Measurements from ENCODE around the gene GNG13. TPM values are rescaled to one million over a fixed set of nuclear protein-coding genes. Genes with fewer than 3 reads are reported as not detected.

Gene GNG13
- total and polyA plus RNA-seq, 9 of the 15 experiments (the other 6 are each of a cell fraction or from before 2014, with no cell fraction given): not detected

DNA sequence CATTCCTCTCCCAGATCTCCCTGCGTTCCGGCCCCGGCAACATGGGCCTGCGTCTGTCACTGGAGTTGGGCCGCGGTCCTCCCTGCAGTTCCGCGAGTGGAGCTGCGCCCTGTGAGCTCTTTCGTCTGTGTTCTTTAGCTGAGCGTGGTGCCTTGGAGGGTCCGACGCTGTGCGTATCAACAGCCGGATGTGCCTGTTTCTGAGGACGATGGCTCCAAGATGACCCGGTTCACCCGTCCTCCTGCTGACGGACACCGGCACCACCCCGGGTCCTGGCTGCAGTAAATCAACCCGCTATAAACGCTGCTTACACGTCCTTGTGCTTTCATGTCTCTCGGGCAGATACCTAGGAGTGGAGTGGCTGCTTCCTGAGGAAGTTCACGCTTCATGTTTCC lies 44.8 kb upstream of the GNG13 start:
- H3K36me3 ChIP-seq (ENCODE audit: control insufficient read depth, insufficient read depth, low read length): no peaks in the 10 kb centered on the region
- peaks cover 0 to 56% of the 10 kb centered on the region in 2 experiments; a peak in 2 of 5 replicates for H3K4me1 ChIP-seq (replicated peaks in 1 of 2; ENCODE audit: control insufficient read depth in 2 of 2, insufficient read depth in 2 of 2, low read length in 2 of 2)
- no peak overlapping the region for H3K4me2 ChIP-seq (ENCODE audit: insufficient read depth, low read length)
- in situ Hi-C loops (cut with MboI): no loop called here
- no peak for FAIRE-seq
- BruUV-seq (replicated peaks): no TSS peak
- ChIA-PET POLR2A (interaction anchor here (0.6 kb wide), 2 partner anchors 109 to 195 kb away, joined by 3 read pairs; no protein-coding TSS in a partner anchor), CTCF (ENCODE audit: low intra/inter-chr PET ratio) (no interaction called here)
- no peak overlapping the region for H2AFZ ChIP-seq (ENCODE audit: low read depth, low read length)
- no peak for ATAC-seq
- no peaks in the 10 kb centered on the region; the same call in 1 of the 2 replicates for H3K9me3 ChIP-seq (replicated peaks; ENCODE audit: control insufficient read depth, insufficient read depth, low read depth, low read length)
- no peak overlapping the region for H3K9ac ChIP-seq (ENCODE audit: insufficient read depth in 1 of 2, low read depth in 2 of 2, low read length in 2 of 2)
- no peak overlapping the region for H3K27ac ChIP-seq (ENCODE audit: extremely low read depth, low read depth, low read length)
- H3K4me3 ChIP-seq: no peak overlapping the region
- no peak for DNase-seq (ENCODE audit: extremely low read depth in 1 of 4, low spot score in 3 of 4)
- H4K20me1 ChIP-seq (replicated peaks; ENCODE audit: control insufficient read depth, insufficient read depth, low read length): no peaks in the 10 kb centered on the region
- 7% methylated on average over 26 of the region's 26 CpGs for WGBS (ENCODE audit: insufficient coverage, low coverage, missing lambda C conversion rate)
- peaks cover 47 to 93% of the 10 kb centered on the region in 2 experiments for H3K27me3 ChIP-seq (ENCODE audit: control insufficient read depth in 2 of 2, insufficient read depth in 2 of 2, low read length in 2 of 2)
- H3K79me2 ChIP-seq (ENCODE audit: control insufficient read depth, insufficient read depth, low read length): no peaks in the 10 kb centered on the region
- TF ChIP-seq, protein P1, sequence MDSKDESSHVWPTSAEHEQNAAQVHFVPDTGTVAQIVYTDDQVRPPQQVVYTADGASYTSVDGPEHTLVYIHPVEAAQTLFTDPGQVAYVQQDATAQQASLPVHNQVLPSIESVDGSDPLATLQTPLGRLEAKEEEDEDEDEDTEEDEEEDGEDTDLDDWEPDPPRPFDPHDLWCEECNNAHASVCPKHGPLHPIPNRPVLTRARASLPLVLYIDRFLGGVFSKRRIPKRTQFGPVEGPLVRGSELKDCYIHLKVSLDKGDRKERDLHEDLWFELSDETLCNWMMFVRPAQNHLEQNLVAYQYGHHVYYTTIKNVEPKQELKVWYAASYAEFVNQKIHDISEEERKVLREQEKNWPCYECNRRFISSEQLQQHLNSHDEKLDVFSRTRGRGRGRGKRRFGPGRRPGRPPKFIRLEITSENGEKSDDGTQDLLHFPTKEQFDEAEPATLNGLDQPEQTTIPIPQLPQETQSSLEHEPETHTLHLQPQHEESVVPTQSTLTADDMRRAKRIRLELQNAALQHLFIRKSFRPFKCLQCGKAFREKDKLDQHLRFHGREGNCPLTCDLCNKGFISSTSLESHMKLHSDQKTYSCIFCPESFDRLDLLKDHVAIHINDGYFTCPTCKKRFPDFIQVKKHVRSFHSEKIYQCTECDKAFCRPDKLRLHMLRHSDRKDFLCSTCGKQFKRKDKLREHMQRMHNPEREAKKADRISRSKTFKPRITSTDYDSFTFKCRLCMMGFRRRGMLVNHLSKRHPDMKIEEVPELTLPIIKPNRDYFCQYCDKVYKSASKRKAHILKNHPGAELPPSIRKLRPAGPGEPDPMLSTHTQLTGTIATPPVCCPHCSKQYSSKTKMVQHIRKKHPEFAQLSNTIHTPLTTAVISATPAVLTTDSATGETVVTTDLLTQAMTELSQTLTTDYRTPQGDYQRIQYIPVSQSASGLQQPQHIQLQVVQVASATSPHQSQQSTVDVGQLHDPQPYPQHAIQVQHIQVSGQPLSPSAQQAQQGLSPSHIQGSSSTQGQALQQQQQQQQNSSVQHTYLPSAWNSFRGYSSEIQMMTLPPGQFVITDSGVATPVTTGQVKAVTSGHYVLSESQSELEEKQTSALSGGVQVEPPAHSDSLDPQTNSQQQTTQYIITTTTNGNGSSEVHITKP (IDR thresholded peaks at IDR 0.05; ENCODE audit: partially characterized antibody): no peak
- TF ChIP-seq PCBP2 (IDR thresholded peaks at IDR 0.05; ENCODE audit: low read depth, low read length, poor library complexity, severe bottlenecking) (no peak), TBP (optimal IDR thresholded peaks at IDR 0.05; ENCODE audit: low read depth, low read length) (no peak), GATAD2B (IDR thresholded peaks at IDR 0.05; ENCODE audit: borderline replicate concordance) (no peak), IRF2 (CRISPR knock-in tag; IDR thresholded peaks at IDR 0.05) (no peak), PRMT5 (CRISPR knock-in tag; IDR thresholded peaks at IDR 0.05) (no peak), MAFK (IDR thresholded peaks at IDR 0.05; ENCODE audit: low read length) (no peak)
- TF ChIP-seq, protein P2, sequence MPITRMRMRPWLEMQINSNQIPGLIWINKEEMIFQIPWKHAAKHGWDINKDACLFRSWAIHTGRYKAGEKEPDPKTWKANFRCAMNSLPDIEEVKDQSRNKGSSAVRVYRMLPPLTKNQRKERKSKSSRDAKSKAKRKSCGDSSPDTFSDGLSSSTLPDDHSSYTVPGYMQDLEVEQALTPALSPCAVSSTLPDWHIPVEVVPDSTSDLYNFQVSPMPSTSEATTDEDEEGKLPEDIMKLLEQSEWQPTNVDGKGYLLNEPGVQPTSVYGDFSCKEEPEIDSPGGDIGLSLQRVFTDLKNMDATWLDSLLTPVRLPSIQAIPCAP (CRISPR knock-in tag; IDR thresholded peaks at IDR 0.05; ENCODE audit: borderline replicate concordance): no peak
- TF ChIP-seq, protein P3, sequence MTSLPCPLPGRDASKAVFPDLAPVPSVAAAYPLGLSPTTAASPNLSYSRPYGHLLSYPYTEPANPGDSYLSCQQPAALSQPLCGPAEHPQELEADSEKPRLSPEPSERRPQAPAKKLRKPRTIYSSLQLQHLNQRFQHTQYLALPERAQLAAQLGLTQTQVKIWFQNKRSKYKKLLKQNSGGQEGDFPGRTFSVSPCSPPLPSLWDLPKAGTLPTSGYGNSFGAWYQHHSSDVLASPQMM (CRISPR knock-in tag; IDR thresholded peaks at IDR 0.05): no peak
- TF ChIP-seq, protein P4, sequence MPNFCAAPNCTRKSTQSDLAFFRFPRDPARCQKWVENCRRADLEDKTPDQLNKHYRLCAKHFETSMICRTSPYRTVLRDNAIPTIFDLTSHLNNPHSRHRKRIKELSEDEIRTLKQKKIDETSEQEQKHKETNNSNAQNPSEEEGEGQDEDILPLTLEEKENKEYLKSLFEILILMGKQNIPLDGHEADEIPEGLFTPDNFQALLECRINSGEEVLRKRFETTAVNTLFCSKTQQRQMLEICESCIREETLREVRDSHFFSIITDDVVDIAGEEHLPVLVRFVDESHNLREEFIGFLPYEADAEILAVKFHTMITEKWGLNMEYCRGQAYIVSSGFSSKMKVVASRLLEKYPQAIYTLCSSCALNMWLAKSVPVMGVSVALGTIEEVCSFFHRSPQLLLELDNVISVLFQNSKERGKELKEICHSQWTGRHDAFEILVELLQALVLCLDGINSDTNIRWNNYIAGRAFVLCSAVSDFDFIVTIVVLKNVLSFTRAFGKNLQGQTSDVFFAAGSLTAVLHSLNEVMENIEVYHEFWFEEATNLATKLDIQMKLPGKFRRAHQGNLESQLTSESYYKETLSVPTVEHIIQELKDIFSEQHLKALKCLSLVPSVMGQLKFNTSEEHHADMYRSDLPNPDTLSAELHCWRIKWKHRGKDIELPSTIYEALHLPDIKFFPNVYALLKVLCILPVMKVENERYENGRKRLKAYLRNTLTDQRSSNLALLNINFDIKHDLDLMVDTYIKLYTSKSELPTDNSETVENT (CRISPR knock-in tag; IDR thresholded peaks at IDR 0.05): no peak
- intact Hi-C loops (cut with micrococcal nuclease): no loop called here
- H3K9me1 ChIP-seq (ENCODE audit: control insufficient read depth, insufficient read depth, low read length): no peaks in the 10 kb centered on the region

All from K562 (cell line).